Measurements from ENCODE around the gene ERC1. TPM values are rescaled to one million over a fixed set of nuclear protein-coding genes. Genes with fewer than 3 reads are reported as not detected.
"Not testable (repeated sequence)": the region's sequence is repeated elsewhere in the genome, so short reads cannot be mapped to it uniquely, and the experiment has no call there.

Gene ERC1
- total RNA-seq, 1 experiment from 2014 or later = 31.5 TPM

DNA sequence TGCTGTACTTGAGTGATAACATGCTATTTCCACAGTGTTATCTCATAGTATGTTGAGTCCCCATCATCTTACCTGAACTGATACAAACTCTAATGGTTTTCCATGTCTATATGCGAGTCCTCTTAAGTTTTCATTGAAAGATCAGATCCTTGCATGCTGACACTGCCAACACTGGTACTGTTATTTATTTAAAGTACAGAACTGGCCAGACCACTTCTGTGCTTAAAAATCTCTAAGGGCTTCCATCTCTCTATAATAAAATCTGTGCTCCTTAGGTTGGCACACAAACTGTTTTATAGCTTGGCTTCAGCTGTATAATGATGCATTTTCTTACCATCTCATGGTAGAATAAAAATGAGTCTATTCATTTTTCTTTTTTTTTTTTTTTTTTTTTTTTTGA, 188.1 kb downstream of the ERC1 start:
- no peak for DNase-seq
- no peaks in the 10 kb centered on the region; the same call in 1 of the 2 replicates for H3K9me3 ChIP-seq (replicated peaks)
- peaks cover 8% of the 10 kb centered on the region for H3K36me3 ChIP-seq
- no peak overlapping the region for H3K27ac ChIP-seq
- peaks cover 10% of the 10 kb centered on the region for H3K4me1 ChIP-seq
- no peaks in the 10 kb centered on the region for H3K27me3 ChIP-seq
- H3K4me3 ChIP-seq = no peak overlapping the region

DNA sequence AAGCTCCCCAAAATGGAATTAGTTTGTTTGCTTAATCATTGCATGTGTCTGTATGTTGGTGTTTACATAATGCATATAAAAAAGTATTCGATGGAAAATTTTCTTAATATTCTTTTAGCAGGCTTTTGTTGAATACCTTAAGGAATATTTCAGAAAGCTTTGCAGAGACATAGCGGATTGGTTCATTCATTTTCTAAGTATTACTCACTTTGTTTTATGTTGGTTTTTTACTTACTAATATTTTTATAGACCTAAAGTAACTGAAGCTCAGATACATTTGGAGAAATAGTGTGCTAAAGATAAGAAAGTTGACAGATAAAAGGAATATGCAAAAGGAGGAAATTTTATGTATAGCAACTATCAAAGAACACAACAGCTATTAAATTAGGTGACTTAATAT, 191.0 kb downstream of the ERC1 start:
- no peak overlapping the region for H3K4me3 ChIP-seq
- H3K27me3 ChIP-seq = no peaks in the 10 kb centered on the region
- no peak overlapping the region for H3K27ac ChIP-seq
- H3K9me3 ChIP-seq (replicated peaks) = no peaks in the 10 kb centered on the region; the same call in 1 of the 2 replicates
- H3K36me3 ChIP-seq = peaks cover 14% of the 10 kb centered on the region
- DNase-seq = no peak
- H3K4me1 ChIP-seq = no peaks in the 10 kb centered on the region

DNA sequence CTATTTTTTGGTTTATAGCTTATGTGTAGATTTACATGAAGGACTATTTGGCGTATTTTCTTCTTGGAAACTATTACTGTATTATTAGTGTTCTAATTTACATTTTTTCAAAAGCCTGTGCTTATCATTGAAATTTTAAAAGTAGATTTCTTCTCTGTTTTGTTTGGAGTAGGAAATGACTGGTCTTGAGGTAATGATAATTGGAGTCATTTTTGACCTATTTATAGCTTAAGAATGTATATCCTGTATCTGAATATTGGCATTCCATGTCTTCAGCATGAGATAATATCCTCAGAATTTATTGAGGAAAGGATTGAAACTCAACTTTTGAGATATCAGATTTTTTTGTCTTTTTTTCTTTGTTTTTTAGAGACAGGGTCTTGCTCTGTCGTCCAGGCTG, 193.4 kb downstream of the ERC1 start:
- H3K4me1 ChIP-seq = no peaks in the 10 kb centered on the region
- DNase-seq = no peak

DNA sequence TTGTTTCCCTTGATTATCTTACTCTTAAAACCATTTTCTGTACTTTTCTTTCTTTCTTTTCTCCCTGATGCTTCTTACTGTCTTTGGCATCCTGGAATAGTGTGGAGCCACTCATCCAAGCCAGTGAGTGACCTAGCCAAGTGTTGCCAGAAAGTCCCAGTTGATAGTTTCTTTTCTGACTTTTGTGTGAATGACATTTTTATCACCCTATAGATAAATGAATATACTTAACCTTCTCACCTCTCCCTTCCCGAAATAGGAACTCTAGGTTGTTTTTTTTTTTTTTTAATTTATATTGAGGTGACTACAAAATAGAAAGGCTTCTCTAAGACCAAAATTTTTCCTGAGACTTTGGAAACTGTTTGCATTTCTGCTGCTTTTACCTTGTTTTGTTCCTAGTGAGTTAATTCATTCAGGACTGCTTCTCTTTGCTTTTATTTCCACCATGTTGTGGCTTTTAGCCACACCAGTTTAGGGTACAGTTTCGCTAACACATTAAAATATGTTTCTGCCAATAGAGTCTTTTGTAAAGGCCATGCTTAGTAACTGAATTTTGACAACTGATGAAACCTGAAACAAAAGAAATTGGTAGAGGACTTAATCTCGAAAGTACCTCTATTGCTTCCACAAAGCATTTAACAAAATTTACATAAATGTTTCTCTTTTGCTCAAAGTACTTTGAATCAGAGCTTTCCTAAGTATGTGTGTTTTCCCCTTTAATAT, 194.6 kb downstream of the ERC1 start:
- H3K4me1 ChIP-seq = no peaks in the 10 kb centered on the region
- DNase-seq = no peak
- no peaks in the 10 kb centered on the region for H3K9me3 ChIP-seq (replicated peaks)
- H3K4me3 ChIP-seq = no peak overlapping the region
- H3K36me3 ChIP-seq = peaks cover 22% of the 10 kb centered on the region
- H3K27me3 ChIP-seq = no peaks in the 10 kb centered on the region
- no peak overlapping the region for H3K27ac ChIP-seq

More for the DNA sequence above, 193.4 kb downstream of the ERC1 start:
- no peaks in the 10 kb centered on the region for H3K27me3 ChIP-seq
- H3K27ac ChIP-seq = no peak overlapping the region
- H3K36me3 ChIP-seq = peaks cover 17% of the 10 kb centered on the region
- no peaks in the 10 kb centered on the region for H3K9me3 ChIP-seq (replicated peaks)
- no peak overlapping the region for H3K4me3 ChIP-seq

DNA sequence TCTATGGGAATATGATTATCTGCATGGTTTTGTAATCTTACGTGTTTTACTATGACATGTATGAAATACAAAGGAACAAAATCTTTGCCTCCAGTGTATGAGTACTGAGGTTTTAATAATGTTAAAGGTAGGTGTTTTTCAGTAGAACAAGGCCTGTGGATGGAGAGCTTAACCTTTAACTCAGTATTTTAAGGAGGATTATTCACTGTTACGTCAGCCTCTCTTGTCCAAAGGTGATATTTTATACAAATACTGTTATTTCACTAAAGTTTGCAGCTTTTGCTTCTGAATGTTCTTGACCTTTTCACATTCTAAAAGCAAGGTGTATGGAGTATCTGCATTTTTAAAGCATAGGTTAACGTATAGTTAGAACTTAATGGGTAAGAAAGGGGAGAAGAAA, 195.3 kb downstream of the ERC1 start:
- Histone ChIP-seq H3K4me1 (no peaks in the 10 kb centered on the region), H3K36me3 (peaks cover 20% of the 10 kb centered on the region), H3K27ac (no peak overlapping the region), H3K27me3 (no peaks in the 10 kb centered on the region), H3K9me3 (replicated peaks) (no peaks in the 10 kb centered on the region), H3K4me3 (no peak overlapping the region)
- no peak for DNase-seq

DNA sequence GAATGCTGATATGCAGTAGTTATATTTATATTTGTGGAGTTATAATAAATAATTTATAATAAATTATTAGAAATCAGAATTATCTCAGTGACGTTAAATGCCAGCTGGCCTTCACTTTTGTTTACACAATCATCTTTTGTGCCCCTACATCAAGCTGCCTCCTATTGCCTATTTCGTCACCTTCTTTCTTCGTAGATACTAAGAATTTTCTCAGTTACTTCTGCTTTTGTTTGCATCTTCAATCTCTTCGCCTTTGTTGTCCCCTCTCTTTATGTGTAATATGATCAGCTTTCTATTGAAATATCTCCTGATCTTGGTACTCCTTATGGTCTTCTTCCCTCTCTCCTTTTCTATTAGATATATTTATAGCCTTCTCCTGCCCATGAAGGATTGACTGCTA, 197.0 kb downstream of the ERC1 start:
- Histone ChIP-seq H3K9me3 (replicated peaks) (no peaks in the 10 kb centered on the region), H3K27ac (no peak overlapping the region), H3K4me1 (no peaks in the 10 kb centered on the region), H3K4me3 (no peak overlapping the region), H3K36me3 (peaks cover 20% of the 10 kb centered on the region), H3K27me3 (no peaks in the 10 kb centered on the region)
- no peak for DNase-seq

DNA sequence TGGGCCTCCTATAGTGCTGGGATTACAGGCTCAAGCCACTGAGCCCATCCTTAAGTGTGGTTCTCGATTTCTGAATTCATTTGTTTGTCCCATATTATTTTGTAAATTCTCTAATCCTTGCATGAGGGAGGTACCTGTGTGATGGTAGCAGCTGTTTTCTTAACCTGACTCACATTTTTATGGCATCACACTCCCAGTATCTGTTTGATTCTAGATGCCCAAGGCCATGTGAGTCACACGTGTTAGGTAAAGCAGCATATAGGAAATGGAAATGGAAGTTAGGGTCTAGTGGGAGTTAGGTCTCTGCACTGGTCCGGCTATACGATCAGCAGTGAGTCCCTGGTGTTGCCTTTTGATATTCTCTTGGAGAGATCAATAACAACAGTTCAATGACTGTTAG, 198.1 kb downstream of the ERC1 start:
- peaks cover 14% of the 10 kb centered on the region for H3K36me3 ChIP-seq
- H3K4me3 ChIP-seq = no peak overlapping the region
- H3K27me3 ChIP-seq = no peaks in the 10 kb centered on the region
- no peaks in the 10 kb centered on the region for H3K9me3 ChIP-seq (replicated peaks)
- no peak for DNase-seq
- H3K4me1 ChIP-seq = no peaks in the 10 kb centered on the region
- no peak overlapping the region for H3K27ac ChIP-seq

DNA sequence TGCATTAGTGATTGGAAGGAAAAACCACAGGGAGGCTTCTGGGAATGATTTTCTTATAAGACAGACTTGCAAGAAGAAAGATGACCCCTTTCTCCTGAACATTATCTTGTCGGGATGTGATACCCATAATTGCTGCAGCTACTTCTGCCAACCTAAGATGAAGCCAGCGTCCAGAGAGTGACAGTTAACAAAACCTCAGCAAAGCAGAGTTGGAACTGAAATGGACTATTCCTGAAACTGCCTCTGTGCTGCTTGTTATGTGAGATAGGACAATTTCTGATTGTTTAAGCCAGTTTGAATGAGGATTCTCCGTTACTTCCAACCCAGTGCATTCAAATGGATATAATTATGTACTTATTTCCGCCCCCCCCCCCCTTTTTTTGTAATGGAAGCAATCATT, 204.5 kb downstream of the ERC1 start:
- Histone ChIP-seq H3K9me3 (replicated peaks) (no peaks in the 10 kb centered on the region), H3K4me3 (no peak overlapping the region), H3K36me3 (peaks cover 15% of the 10 kb centered on the region), H3K27me3 (no peaks in the 10 kb centered on the region), H3K27ac (no peak overlapping the region), H3K4me1 (no peaks in the 10 kb centered on the region)
- DNase-seq = no peak

DNA sequence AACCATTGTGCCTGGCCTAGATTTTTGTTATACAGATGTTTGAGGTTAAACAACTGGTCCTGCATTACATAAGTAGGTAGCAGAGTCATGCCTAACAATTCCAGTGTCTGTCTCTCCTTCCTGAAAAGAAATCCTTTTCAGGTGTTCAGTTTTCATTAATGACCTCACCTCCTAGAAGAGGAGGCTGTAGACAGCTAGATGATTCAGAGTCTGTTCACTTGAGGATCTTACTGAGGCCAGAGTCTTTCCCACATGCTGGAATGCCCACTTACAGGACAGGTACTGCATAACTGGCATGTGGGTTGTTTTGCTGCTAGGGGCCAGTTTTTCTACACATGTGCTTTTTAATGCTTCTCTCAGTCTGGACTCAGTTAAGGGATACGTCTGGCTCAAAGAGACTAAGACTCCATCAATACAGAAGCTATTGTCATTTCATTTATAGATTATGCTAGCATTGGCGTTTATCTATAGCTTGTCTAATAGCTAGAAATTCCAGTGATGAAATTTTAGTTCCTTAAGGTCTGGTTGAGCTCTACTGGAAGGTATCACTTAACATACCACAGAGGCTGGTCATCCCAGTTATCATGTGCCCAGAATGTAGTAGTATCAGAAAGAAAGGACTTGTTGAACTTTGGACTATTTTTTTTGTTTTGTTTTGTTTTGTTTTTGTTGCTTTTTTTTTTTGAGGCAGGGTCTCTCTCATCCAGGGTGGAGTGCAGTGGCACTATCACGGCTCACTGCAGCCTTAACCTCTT, 206.4 kb downstream of the ERC1 start:
- H3K4me3 ChIP-seq = no peak overlapping the region
- H3K4me1 ChIP-seq = no peaks in the 10 kb centered on the region
- DNase-seq = no peak
- peaks cover 15% of the 10 kb centered on the region for H3K36me3 ChIP-seq
- H3K9me3 ChIP-seq (replicated peaks) = no peaks in the 10 kb centered on the region
- no peaks in the 10 kb centered on the region for H3K27me3 ChIP-seq
- H3K27ac ChIP-seq = no peak overlapping the region

DNA sequence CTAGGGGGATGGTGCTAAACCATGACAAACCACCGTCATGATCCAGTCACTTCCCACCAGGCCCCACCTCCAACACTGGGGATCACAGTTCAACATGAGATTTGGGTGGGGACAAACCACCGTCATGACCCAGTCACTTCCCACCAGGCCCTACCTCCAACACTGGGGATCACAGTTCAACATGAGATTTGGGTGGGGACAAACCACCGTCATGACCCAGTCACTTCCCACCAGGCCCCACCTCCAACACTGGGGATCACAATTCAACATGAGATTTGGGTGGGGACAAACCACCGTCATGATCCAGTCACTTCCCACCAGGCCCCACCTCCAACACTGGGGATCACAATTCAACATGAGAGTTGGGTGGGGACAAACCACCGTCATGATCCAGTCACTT, 207.8 kb downstream of the ERC1 start:
- not testable (repeated sequence) for H3K4me3 ChIP-seq, H3K27me3 ChIP-seq

DNA sequence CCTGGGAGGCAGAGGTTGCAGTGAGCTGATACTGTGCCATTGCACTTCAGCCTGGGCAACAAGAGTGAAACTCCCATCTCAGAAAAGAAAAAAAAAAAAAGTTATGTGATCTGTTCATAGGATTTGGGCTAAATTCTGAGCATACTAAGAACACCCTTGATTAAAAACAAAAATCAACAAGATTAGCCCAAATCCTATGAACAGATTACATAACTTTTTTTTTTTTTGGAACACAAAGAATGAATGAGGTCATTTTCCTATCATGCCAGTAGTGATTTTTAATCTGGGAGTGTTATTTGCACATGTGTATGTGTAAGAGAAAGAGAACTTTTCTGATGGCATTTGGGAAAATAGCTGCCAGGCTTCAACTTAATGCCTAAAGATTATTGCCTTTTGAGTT, 208.7 kb downstream of the ERC1 start:
- no peak overlapping the region for H3K4me3 ChIP-seq
- no peaks in the 10 kb centered on the region for H3K27me3 ChIP-seq
- H3K36me3 ChIP-seq = peaks cover 11% of the 10 kb centered on the region
- H3K9me3 ChIP-seq (replicated peaks) = no peaks in the 10 kb centered on the region
- DNase-seq = no peak
- no peak overlapping the region for H3K27ac ChIP-seq
- no peaks in the 10 kb centered on the region for H3K4me1 ChIP-seq

More for the DNA sequence above, 207.8 kb downstream of the ERC1 start:
- not testable (repeated sequence) for H3K9me3 ChIP-seq (replicated peaks); H3K4me1 ChIP-seq; DNase-seq; H3K27ac ChIP-seq
- H3K36me3 ChIP-seq = peaks cover 15% of the 10 kb centered on the region

DNA sequence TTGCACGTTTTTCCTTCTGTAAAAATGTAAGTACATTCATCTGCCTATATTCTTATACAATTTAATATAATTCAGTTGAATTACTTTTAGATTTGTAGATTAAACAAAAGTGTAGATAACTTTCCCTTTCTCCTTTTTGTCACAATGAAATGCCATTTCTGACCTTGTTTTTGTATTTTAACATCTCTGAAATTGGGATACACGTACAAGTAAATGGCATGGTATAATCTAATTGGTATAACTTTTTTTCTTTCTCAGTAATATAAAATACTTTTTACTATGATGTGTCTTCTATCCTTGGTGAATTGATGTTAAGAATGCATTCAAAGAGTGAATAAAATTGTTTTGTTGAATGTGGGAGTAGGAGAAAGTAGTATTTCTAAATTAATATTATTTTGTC, 210.0 kb downstream of the ERC1 start:
- no peak overlapping the region for H3K4me3 ChIP-seq
- H3K27me3 ChIP-seq = no peaks in the 10 kb centered on the region
- peaks cover 11% of the 10 kb centered on the region for H3K36me3 ChIP-seq
- H3K27ac ChIP-seq = no peak overlapping the region
- no peak for DNase-seq
- H3K4me1 ChIP-seq = no peaks in the 10 kb centered on the region
- no peaks in the 10 kb centered on the region for H3K9me3 ChIP-seq (replicated peaks)

DNA sequence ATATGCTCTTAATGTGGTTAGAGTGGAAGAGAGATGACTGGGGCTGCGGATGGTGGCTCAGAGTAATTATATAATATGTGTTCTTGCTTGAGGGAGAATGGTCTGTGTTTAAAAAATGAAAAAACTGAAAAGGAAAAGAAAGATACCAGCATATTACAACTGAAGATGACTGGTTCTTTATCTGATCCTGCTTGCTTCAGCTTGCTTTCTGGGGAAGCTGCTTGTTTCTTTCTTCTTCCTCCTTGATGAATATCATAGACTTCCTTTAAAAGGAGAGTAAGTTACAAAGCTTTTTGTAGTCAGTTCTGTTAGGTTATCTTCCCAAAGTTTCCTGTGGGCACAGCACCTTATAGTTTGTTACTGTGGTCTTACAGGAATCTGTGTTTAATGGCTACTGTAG, 210.9 kb downstream of the ERC1 start:
- Histone ChIP-seq H3K4me3 (no peak overlapping the region), H3K4me1 (no peaks in the 10 kb centered on the region), H3K27ac (no peak overlapping the region), H3K36me3 (peaks cover 11% of the 10 kb centered on the region), H3K9me3 (replicated peaks) (no peaks in the 10 kb centered on the region), H3K27me3 (no peaks in the 10 kb centered on the region)
- DNase-seq = no peak

DNA sequence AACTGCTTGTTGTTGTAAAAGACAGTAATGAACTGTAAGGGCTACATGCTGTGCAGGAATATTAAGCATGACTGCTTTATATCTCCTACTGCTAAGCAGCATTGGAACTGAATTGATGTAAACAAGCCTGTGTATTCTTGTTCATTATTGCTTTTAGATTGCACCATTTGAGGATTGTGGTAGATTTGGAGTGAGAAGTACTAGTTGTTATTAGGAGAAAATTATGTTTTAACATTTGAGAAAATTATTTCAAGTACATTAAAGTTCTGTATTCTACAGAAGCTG, 212.7 kb downstream of the ERC1 start:
- no peaks in the 10 kb centered on the region for H3K4me1 ChIP-seq
- H3K36me3 ChIP-seq = no peaks in the 10 kb centered on the region; the same call in 1 of the 2 replicates
- no peaks in the 10 kb centered on the region for H3K9me3 ChIP-seq (replicated peaks)
- no peaks in the 10 kb centered on the region for H3K27me3 ChIP-seq
- no peak overlapping the region for H3K4me3 ChIP-seq
- no peak overlapping the region for H3K27ac ChIP-seq
- DNase-seq = no peak

DNA sequence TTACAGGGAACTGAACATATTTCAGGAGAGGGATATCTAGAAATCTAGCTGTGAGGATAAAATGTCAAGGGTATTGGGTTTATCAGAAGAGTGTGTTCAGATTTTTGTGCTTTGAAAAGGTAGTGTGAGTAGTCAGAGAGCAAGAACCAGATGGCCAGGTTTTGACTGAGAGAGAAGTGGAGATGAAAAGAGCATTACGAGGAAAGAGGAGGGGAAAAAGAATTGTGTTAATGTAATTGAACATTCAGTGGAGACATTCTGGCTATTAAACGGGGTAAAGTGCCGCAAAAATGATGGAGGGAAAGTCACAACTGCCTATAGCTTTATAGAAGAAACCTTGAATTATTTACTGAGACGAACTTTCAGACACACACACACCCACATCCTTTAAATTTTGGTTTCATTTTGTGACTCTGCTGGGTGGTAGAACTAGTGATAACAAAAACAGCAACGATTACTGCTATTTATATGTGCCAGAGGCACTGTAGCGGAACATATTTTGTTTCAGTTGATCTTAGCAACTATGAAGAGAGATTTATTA, 213.6 kb downstream of the ERC1 start:
- Histone ChIP-seq H3K4me1 (no peaks in the 10 kb centered on the region), H3K4me3 (no peak overlapping the region), H3K27me3 (no peaks in the 10 kb centered on the region), H3K27ac (no peak overlapping the region), H3K9me3 (replicated peaks) (no peaks in the 10 kb centered on the region), H3K36me3 (no peaks in the 10 kb centered on the region; the same call in none of the 2 replicates)
- no peak for DNase-seq
